Liver (tissue), 9 donors: ENCODE results near the gene ZSCAN16. TPM values are rescaled to one million over a fixed set of nuclear protein-coding genes. Genes with fewer than 3 reads are reported as not detected.

Source experiments
- DNase-seq: peaks from one replicate; pipeline ENCODE4 v3.0.0-alpha.2; 2017; ENCODE audit warnings: low spot score
- H3K27ac ChIP-seq, 2 donors: one replicate each; pipeline ENCODE4 v1.7.0; 2013; ENCODE audit warnings: inconsistent platforms in 2 of 2, low read length in 2 of 2, control low read depth in 1 of 2, low read depth in 1 of 2, mild to moderate bottlenecking in 1 of 2
- H3K27me3 ChIP-seq, 4 donors: one replicate each; pipeline versions ENCODE4 v1.6.1 to v1.7.0; 2013; ENCODE audit warnings: low read length in 3 of 4, inconsistent platforms in 1 of 4, mild to moderate bottlenecking in 1 of 4, moderate library complexity in 1 of 4; ENCODE audit not compliant: control insufficient read depth in 4 of 4, insufficient read depth in 4 of 4
- H3K36me3 ChIP-seq, 4 donors: one replicate each; pipeline versions ENCODE4 v1.6.1 to v1.7.0; 2013; ENCODE audit warnings: low read length in 3 of 4, mild to moderate bottlenecking in 3 of 4, low read depth in 1 of 4, moderate library complexity in 1 of 4; ENCODE audit not compliant: control insufficient read depth in 4 of 4, insufficient read depth in 3 of 4
- H3K4me1 ChIP-seq, 4 donors: one replicate each; pipeline versions ENCODE4 v1.6.1 to v1.7.0; 2013; ENCODE audit warnings: low read length in 3 of 4, mild to moderate bottlenecking in 3 of 4, moderate library complexity in 1 of 4; ENCODE audit not compliant: control insufficient read depth in 4 of 4, insufficient read depth in 4 of 4
- H3K4me3 ChIP-seq, 3 donors: one replicate each; pipeline versions ENCODE4 v1.6.1 to v1.7.0; 2013; ENCODE audit warnings: low read length in 3 of 3, control low read depth in 1 of 3, low read depth in 1 of 3, mild to moderate bottlenecking in 1 of 3
- H3K9ac ChIP-seq, 2 donors: one replicate each; pipeline ENCODE4 v1.7.0; 2013; ENCODE audit warnings: low read length in 2 of 2, mild to moderate bottlenecking in 2 of 2, moderate library complexity in 2 of 2, control low read depth in 1 of 2, low read depth in 1 of 2
- H3K9me3 ChIP-seq, 4 donors: one replicate each; pipeline versions ENCODE4 v1.6.1 to v1.7.0; 2013; ENCODE audit warnings: low read length in 3 of 4; ENCODE audit not compliant: control insufficient read depth in 4 of 4
- ATF3 ChIP-seq: IDR thresholded peaks from 2 replicates; pipeline ENCODE4 v1.6.1; 2016; ENCODE audit warnings: antibody characterized with exemption
- FOXA1 ChIP-seq: IDR thresholded peaks from 2 replicates; pipeline ENCODE4 v1.6.1; 2016; ENCODE audit warnings: antibody characterized with exemption
- FOXA2 ChIP-seq: IDR thresholded peaks from 2 replicates; pipeline ENCODE4 v1.6.1; 2016; ENCODE audit warnings: antibody characterized with exemption
- GABPA ChIP-seq, 2 donors: IDR thresholded peaks in 1 of 2; conservative IDR thresholded peaks in 1 of 2; 2 replicates each; pipeline ENCODE4 v1.6.1; 2016; ENCODE audit warnings: antibody characterized with exemption in 2 of 2, mild to moderate bottlenecking in 1 of 2, moderate library complexity in 1 of 2
- HNF4G ChIP-seq: IDR thresholded peaks from 2 replicates; pipeline ENCODE4 v1.6.1; 2016; ENCODE audit warnings: antibody characterized with exemption
- JUND ChIP-seq, 2 donors: IDR thresholded peaks; 2 replicates each; pipeline ENCODE4 v1.6.1; 2016; ENCODE audit warnings: antibody characterized with exemption in 2 of 2
- NR2F2 ChIP-seq: IDR thresholded peaks from 2 replicates; pipeline ENCODE4 v1.6.1; 2016; ENCODE audit warnings: antibody characterized with exemption
- RXRA ChIP-seq, 2 donors: IDR thresholded peaks; 2 replicates each; pipeline ENCODE4 v1.6.1; 2017 to 2018; ENCODE audit warnings: antibody characterized with exemption in 2 of 2, mild to moderate bottlenecking in 1 of 2
- YY1 ChIP-seq: IDR thresholded peaks from 2 replicates; pipeline ENCODE4 v1.6.1; 2016; ENCODE audit warnings: antibody characterized with exemption, mild to moderate bottlenecking
- ZBTB33 ChIP-seq: IDR thresholded peaks from 2 replicates; pipeline ENCODE4 v1.6.1; 2016; ENCODE audit warnings: antibody characterized with exemption
- WGBS: extraction: QIAGEN DNeasy Blood & Tissue Kit; methylation state at CpG from one replicate; pipeline ENCODE4 v1.1.7; 2013; 5-methylcytosine and 5-hydroxymethylcytosine counted together
- polyA plus RNA-seq, 2 donors: library from polyadenylated mRNA; stranded (reverse) in 1 of 2; unstranded in 1 of 2; fragments of 200-250 nt in 1 of 2; fragments of >200 nt in 1 of 2; fragmentation: Nextera tagmentation in 1 of 2; extraction: Ambion mirVana in 1 of 2; gene quantifications; one replicate each; pipeline versions ENCODE4 v1.2.1 to v1.2.3, GENCODE V29; 2013 to 2015
- total RNA-seq, 2 donors: library from RNA; depleted of rRNA; stranded (reverse); fragments of >200 nt; gene quantifications; one replicate each; pipeline ENCODE4 v1.2.3, GENCODE V29; 2014
- TF ChIP-seq, protein P1 (sequence below): IDR thresholded peaks from 2 replicates; pipeline ENCODE4 v1.6.1; 2016; ENCODE audit warnings: antibody characterized with exemption
- TF ChIP-seq, protein P2 (sequence below): fragments of 150-350 bp; IDR thresholded peaks from 2 replicates; pipeline ENCODE4 v1.5.1; 2017; ENCODE audit warnings: improper control_type of control experiment, low read depth, low read length; ENCODE audit not compliant: missing input control
- TF ChIP-seq, protein P3 (sequence below): IDR thresholded peaks from 2 replicates; pipeline ENCODE4 v1.6.1; 2016; ENCODE audit warnings: antibody characterized with exemption, mild to moderate bottlenecking
- donor health status: healthy.
- donor health status: healthy.
- donor health status: healthy.
- donor health status: healthy.
- donor health status: healthy.

The ZSCAN16 gene
- total and polyA plus RNA-seq, 4 donors: 1.5 to 3.5 (median 2.7) TPM

- Histone ChIP-seq H3K27me3 (no peaks in the 10 kb centered on the region), H3K27ac (no peak overlapping the region), H3K4me1 (no peaks in the 10 kb centered on the region), H3K36me3 (peaks cover 3 to 23% (median 21%) of the 10 kb centered on the region in 4 donors), H3K4me3 (no peak overlapping the region), H3K9ac (no peak overlapping the region), H3K9me3 (peaks cover 0 to 1% (median 0%) of the 10 kb centered on the region in 4 donors)
- 86% methylated on average over 2 of the region's 2 CpGs for WGBS
- no peak for DNase-seq
- TF ChIP-seq NR2F2 (no peak), FOXA2 (no peak), YY1 (no peak), HNF4G (no peak), RXRA (IDR thresholded peaks at IDR 0.05) (no peak)
- TF ChIP-seq, protein P1, sequence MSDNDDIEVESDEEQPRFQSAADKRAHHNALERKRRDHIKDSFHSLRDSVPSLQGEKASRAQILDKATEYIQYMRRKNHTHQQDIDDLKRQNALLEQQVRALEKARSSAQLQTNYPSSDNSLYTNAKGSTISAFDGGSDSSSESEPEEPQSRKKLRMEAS: no peak
These were observed 8.6 kb upstream of the ZSCAN16 start for GRCh38 chr6:28115799-28116198.

DNA sequence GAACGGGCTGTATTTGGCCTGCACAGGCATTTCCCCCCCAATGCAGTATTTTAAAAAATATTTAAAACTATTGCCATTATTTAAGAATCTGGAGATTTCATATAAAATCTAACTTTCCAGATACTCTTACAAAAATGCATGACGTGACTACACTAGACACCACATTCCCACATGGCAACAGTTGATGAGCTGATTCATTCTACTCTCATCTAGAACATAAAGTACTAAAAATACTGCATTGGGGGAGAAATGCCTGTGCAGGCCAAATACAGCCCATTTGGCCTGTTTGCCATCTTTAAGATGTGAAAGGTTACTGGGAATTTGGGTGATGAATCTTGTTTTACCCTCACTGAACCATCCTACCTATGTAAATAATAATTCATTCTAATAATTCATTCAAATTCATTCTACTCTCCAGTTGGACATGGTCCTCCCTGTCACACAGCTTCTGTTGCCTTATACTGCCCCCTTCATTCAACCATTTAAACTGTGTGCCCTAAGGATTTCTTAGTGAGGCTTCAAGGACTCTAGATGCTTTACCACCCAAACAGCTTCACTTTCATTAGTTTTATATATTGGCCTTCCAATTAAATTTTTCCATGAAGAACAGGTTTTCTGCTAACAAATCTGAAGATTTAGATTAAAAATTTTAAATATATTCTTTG, 6.9 kb upstream of the ZSCAN16 start:
- H3K36me3 ChIP-seq: peaks cover 3 to 23% (median 21%) of the 10 kb centered on the region in 4 donors
- no peaks in the 10 kb centered on the region for H3K4me1 ChIP-seq
- H3K27ac ChIP-seq: no peak overlapping the region
- no peaks in the 10 kb centered on the region for H3K27me3 ChIP-seq
- no peak for DNase-seq
- TF ChIP-seq ZBTB33 (no peak), GABPA (IDR thresholded peaks at IDR 0.05 in 1 of 2, conservative IDR thresholded peaks at IDR 0.05 in 1 of 2) (no peak), FOXA2 (no peak), ATF3 (no peak), YY1 (no peak)
- TF ChIP-seq, protein P2, sequence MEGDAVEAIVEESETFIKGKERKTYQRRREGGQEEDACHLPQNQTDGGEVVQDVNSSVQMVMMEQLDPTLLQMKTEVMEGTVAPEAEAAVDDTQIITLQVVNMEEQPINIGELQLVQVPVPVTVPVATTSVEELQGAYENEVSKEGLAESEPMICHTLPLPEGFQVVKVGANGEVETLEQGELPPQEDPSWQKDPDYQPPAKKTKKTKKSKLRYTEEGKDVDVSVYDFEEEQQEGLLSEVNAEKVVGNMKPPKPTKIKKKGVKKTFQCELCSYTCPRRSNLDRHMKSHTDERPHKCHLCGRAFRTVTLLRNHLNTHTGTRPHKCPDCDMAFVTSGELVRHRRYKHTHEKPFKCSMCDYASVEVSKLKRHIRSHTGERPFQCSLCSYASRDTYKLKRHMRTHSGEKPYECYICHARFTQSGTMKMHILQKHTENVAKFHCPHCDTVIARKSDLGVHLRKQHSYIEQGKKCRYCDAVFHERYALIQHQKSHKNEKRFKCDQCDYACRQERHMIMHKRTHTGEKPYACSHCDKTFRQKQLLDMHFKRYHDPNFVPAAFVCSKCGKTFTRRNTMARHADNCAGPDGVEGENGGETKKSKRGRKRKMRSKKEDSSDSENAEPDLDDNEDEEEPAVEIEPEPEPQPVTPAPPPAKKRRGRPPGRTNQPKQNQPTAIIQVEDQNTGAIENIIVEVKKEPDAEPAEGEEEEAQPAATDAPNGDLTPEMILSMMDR: no peak
- no peak overlapping the region for H3K4me3 ChIP-seq
- H3K9ac ChIP-seq: no peak overlapping the region
- H3K9me3 ChIP-seq: peaks cover 0 to 1% (median 0%) of the 10 kb centered on the region in 4 donors
- 97% methylated on average over 2 of the region's 2 CpGs for WGBS

GRCh38 chr6:28118217-28118616, 6.2 kb upstream of the ZSCAN16 start:
- no peak for DNase-seq
- Histone ChIP-seq H3K9ac (no peak overlapping the region), H3K4me1 (no peaks in the 10 kb centered on the region), H3K36me3 (peaks cover 3 to 23% (median 21%) of the 10 kb centered on the region in 4 donors), H3K27ac (no peak overlapping the region), H3K4me3 (no peak overlapping the region), H3K9me3 (peaks cover 0 to 1% (median 0%) of the 10 kb centered on the region in 4 donors), H3K27me3 (no peaks in the 10 kb centered on the region)
- 86% methylated on average over 1 of the region's 1 CpG for WGBS
- TF ChIP-seq YY1: no peak
- TF ChIP-seq RXRA (IDR thresholded peaks at IDR 0.05): no peak
- no peak for TF ChIP-seq NR2F2
- TF ChIP-seq, protein P3, sequence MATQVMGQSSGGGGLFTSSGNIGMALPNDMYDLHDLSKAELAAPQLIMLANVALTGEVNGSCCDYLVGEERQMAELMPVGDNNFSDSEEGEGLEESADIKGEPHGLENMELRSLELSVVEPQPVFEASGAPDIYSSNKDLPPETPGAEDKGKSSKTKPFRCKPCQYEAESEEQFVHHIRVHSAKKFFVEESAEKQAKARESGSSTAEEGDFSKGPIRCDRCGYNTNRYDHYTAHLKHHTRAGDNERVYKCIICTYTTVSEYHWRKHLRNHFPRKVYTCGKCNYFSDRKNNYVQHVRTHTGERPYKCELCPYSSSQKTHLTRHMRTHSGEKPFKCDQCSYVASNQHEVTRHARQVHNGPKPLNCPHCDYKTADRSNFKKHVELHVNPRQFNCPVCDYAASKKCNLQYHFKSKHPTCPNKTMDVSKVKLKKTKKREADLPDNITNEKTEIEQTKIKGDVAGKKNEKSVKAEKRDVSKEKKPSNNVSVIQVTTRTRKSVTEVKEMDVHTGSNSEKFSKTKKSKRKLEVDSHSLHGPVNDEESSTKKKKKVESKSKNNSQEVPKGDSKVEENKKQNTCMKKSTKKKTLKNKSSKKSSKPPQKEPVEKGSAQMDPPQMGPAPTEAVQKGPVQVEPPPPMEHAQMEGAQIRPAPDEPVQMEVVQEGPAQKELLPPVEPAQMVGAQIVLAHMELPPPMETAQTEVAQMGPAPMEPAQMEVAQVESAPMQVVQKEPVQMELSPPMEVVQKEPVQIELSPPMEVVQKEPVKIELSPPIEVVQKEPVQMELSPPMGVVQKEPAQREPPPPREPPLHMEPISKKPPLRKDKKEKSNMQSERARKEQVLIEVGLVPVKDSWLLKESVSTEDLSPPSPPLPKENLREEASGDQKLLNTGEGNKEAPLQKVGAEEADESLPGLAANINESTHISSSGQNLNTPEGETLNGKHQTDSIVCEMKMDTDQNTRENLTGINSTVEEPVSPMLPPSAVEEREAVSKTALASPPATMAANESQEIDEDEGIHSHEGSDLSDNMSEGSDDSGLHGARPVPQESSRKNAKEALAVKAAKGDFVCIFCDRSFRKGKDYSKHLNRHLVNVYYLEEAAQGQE: no peak
- TF ChIP-seq FOXA2: no peak
- TF ChIP-seq, protein P2: no peak
- TF ChIP-seq GABPA (IDR thresholded peaks at IDR 0.05 in 1 of 2, conservative IDR thresholded peaks at IDR 0.05 in 1 of 2): no peak
- no peak for TF ChIP-seq JUND (IDR thresholded peaks at IDR 0.05)
- TF ChIP-seq ZBTB33: no peak
- TF ChIP-seq FOXA1: no peak
